K562 (cell line): ENCODE results near the gene ZNF865. TPM values are rescaled to one million over a fixed set of nuclear protein-coding genes. Genes with fewer than 3 reads are reported as not detected.
A peak's percentile ranks its signal among the peaks of the same experiment; 100 is the strongest.

Source experiments
- ASH1L ChIP-seq: fragments of 450-650 bp; IDR thresholded peaks from 2 replicates; pipeline ENCODE4 v1.6.1; 2018; ENCODE audit warnings: borderline replicate concordance, mild to moderate bottlenecking, low read depth; ENCODE audit not compliant: partially characterized antibody
- COPS2 ChIP-seq: fragments of 450-650 bp; conservative IDR thresholded peaks from 2 replicates; pipeline ENCODE4 v1.6.1; 2016; ENCODE audit warnings: mild to moderate bottlenecking, moderate library complexity
- SRSF1 ChIP-seq: fragments of 200-400 bp; formaldehyde crosslinking; IDR thresholded peaks from 2 replicates; pipeline ENCODE4 v1.6.1; 2017; ENCODE audit warnings: mild to moderate bottlenecking, low read depth, low read length, moderate library complexity
- XRCC3 ChIP-seq: fragments of 450-650 bp; IDR thresholded peaks from 2 replicates; pipeline ENCODE4 v1.6.1; 2017; ENCODE audit warnings: mild to moderate bottlenecking, moderate library complexity
- ZBTB7A ChIP-seq: IDR thresholded peaks from 2 replicates; pipeline ENCODE4 v1.6.1; 2011; ENCODE audit warnings: low read depth, mild to moderate bottlenecking, low read length, moderate library complexity, borderline replicate concordance; ENCODE audit not compliant: control insufficient read depth
- polyA plus RNA-seq, 8 experiments: library from polyadenylated mRNA; depleted of rRNA in 4 of 8; stranded (reverse) in 5 of 8; unstranded in 3 of 8; fragments of >200 nt; fragmentation: Nextera tagmentation in 2 of 8; fragmentation: Illumina TruSeq in 1 of 8; extraction: Ambion mirVana in 2 of 8; extraction: Trizol in 1 of 8; gene quantifications; 2 replicates each; pipeline versions ENCODE4 v1.2.1 to v1.2.3, GENCODE V29; 2011 to 2014; ENCODE audit warnings: inconsistent platforms in 1 of 8, missing spikeins in 1 of 8
- total RNA-seq, 7 experiments: library from RNA; depleted of rRNA in 6 of 7; stranded (reverse); fragments of >200 nt in 6 of 7; fragmentation: Illumina TruSeq in 2 of 7; extraction: Trizol in 2 of 7; gene quantifications; 2 replicates each; pipeline versions ENCODE4 v1.2.1 to v1.2.3, GENCODE V29; 2011 to 2021; ENCODE audit warnings: low replicate concordance in 1 of 7
- TF ChIP-seq, protein P1 (sequence below), 2 experiments: fragments of 450-650 bp; formaldehyde crosslinking in 1 of 2; IDR thresholded peaks; 2 replicates each; pipeline versions ENCODE4 v1.4.0 to v1.6.1; 2014 to 2020; ENCODE audit warnings: mild to moderate bottlenecking in 2 of 2, borderline replicate concordance in 1 of 2, low read depth in 1 of 2
- TF ChIP-seq, protein P2 (sequence below): fragments of 450-650 bp; conservative IDR thresholded peaks from 2 replicates; pipeline ENCODE4 v1.6.1; 2016; ENCODE audit warnings: missing genetic modification characterization, low read depth, mild to moderate bottlenecking, missing compliant biosample characterization, moderate library complexity
- TF ChIP-seq, protein P3 (sequence below): fragments of 250-450 bp; sonication (Bioruptor Pico); IDR thresholded peaks from 2 replicates; pipeline ENCODE4 v1.4.0; 2020
- TF ChIP-seq, protein P4 (sequence below): fragments of 450-650 bp; IDR thresholded peaks from 2 replicates; pipeline ENCODE4 v1.6.1; 2016; ENCODE audit warnings: missing biosample characterization, missing genetic modification characterization

ZNF865 gene
- total and polyA plus RNA-seq, 9 of the 15 experiments (the other 6 are each of a cell fraction or from before 2014, with no cell fraction given) = 0.40 to 18.8 (median 1.6) TPM; not detected in 2

DNA sequence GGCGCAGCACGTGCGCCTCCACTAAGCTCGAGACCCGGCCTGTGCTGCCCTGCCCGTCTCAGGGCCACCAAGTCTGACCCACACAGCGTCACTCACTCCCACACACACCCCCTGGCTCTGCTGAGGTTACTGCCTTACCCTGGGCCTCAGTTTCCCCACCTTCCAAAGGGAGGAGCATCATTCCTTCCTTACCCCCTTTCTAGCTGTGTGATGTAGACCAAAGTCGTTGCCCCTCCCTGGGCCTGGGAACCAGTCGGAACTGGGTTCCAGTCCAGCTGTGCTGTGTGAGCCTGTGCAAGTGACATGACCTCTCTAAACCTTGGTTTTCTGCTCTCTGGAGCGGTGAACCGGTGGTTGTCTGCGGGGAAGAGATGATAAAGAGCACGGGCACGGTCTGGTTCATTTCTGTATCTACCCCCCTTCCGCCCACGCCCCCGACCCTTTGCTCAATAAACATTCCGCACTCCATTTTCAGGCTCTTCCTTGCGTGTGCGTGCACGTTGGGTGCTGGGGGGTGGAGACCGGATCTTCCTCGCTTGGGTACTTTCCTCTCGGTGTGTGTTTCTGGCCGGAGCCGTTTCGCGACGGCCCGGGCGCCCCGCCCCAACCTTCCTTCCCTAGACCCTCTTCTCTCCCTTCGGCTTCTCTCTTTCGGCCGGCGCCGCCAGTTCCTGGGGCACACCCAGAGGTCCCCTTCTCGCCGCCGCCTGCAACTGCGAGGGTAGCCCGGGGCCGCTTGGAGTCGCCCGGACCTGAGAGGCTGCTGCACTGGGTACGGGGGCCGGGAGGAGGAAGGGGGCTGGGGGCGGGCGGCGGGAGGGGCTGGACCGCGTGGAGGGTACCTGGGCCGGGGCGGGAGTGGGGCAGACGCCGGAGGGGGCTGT lies 37.8 kb downstream of the ZNF865 start, which contains the start of gene ZNF581 (continued):
- TF ChIP-seq, protein P1, sequence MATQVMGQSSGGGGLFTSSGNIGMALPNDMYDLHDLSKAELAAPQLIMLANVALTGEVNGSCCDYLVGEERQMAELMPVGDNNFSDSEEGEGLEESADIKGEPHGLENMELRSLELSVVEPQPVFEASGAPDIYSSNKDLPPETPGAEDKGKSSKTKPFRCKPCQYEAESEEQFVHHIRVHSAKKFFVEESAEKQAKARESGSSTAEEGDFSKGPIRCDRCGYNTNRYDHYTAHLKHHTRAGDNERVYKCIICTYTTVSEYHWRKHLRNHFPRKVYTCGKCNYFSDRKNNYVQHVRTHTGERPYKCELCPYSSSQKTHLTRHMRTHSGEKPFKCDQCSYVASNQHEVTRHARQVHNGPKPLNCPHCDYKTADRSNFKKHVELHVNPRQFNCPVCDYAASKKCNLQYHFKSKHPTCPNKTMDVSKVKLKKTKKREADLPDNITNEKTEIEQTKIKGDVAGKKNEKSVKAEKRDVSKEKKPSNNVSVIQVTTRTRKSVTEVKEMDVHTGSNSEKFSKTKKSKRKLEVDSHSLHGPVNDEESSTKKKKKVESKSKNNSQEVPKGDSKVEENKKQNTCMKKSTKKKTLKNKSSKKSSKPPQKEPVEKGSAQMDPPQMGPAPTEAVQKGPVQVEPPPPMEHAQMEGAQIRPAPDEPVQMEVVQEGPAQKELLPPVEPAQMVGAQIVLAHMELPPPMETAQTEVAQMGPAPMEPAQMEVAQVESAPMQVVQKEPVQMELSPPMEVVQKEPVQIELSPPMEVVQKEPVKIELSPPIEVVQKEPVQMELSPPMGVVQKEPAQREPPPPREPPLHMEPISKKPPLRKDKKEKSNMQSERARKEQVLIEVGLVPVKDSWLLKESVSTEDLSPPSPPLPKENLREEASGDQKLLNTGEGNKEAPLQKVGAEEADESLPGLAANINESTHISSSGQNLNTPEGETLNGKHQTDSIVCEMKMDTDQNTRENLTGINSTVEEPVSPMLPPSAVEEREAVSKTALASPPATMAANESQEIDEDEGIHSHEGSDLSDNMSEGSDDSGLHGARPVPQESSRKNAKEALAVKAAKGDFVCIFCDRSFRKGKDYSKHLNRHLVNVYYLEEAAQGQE (IDR thresholded peaks at IDR 0.05; ENCODE audit: borderline replicate concordance) = no peak; the same call in 1 of the 2 replicates
- TF ChIP-seq, protein P1 (CRISPR knock-in tag; IDR thresholded peaks at IDR 0.05; ENCODE audit: low read depth) = no peak
- TF ChIP-seq SRSF1 = no peak
- TF ChIP-seq ZBTB7A = peak; percentile 77
- no peak for TF ChIP-seq ASH1L
- TF ChIP-seq COPS2 = no peak
- TF ChIP-seq, protein P2, sequence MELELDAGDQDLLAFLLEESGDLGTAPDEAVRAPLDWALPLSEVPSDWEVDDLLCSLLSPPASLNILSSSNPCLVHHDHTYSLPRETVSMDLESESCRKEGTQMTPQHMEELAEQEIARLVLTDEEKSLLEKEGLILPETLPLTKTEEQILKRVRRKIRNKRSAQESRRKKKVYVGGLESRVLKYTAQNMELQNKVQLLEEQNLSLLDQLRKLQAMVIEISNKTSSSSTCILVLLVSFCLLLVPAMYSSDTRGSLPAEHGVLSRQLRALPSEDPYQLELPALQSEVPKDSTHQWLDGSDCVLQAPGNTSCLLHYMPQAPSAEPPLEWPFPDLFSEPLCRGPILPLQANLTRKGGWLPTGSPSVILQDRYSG (tag) = no peak
- TF ChIP-seq, protein P3, sequence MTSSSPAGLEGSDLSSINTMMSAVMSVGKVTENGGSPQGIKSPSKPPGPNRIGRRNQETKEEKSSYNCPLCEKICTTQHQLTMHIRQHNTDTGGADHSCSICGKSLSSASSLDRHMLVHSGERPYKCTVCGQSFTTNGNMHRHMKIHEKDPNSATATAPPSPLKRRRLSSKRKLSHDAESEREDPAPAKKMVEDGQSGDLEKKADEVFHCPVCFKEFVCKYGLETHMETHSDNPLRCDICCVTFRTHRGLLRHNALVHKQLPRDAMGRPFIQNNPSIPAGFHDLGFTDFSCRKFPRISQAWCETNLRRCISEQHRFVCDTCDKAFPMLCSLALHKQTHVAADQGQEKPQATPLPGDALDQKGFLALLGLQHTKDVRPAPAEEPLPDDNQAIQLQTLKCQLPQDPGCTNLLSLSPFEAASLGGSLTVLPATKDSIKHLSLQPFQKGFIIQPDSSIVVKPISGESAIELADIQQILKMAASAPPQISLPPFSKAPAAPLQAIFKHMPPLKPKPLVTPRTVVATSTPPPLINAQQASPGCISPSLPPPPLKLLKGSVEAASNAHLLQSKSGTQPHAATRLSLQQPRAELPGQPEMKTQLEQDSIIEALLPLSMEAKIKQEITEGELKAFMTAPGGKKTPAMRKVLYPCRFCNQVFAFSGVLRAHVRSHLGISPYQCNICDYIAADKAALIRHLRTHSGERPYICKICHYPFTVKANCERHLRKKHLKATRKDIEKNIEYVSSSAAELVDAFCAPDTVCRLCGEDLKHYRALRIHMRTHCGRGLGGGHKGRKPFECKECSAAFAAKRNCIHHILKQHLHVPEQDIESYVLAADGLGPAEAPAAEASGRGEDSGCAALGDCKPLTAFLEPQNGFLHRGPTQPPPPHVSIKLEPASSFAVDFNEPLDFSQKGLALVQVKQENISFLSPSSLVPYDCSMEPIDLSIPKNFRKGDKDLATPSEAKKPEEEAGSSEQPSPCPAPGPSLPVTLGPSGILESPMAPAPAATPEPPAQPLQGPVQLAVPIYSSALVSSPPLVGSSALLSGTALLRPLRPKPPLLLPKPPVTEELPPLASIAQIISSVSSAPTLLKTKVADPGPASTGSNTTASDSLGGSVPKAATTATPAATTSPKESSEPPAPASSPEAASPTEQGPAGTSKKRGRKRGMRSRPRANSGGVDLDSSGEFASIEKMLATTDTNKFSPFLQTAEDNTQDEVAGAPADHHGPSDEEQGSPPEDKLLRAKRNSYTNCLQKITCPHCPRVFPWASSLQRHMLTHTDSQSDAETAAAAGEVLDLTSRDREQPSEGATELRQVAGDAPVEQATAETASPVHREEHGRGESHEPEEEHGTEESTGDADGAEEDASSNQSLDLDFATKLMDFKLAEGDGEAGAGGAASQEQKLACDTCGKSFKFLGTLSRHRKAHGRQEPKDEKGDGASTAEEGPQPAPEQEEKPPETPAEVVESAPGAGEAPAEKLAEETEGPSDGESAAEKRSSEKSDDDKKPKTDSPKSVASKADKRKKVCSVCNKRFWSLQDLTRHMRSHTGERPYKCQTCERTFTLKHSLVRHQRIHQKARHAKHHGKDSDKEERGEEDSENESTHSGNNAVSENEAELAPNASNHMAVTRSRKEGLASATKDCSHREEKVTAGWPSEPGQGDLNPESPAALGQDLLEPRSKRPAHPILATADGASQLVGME = no peak
- no peak for TF ChIP-seq XRCC3
- TF ChIP-seq, protein P4, sequence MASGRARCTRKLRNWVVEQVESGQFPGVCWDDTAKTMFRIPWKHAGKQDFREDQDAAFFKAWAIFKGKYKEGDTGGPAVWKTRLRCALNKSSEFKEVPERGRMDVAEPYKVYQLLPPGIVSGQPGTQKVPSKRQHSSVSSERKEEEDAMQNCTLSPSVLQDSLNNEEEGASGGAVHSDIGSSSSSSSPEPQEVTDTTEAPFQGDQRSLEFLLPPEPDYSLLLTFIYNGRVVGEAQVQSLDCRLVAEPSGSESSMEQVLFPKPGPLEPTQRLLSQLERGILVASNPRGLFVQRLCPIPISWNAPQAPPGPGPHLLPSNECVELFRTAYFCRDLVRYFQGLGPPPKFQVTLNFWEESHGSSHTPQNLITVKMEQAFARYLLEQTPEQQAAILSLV (tag) = no peak
